ENCODE results near the gene LCE1E.

The LCE1E gene

DNA sequence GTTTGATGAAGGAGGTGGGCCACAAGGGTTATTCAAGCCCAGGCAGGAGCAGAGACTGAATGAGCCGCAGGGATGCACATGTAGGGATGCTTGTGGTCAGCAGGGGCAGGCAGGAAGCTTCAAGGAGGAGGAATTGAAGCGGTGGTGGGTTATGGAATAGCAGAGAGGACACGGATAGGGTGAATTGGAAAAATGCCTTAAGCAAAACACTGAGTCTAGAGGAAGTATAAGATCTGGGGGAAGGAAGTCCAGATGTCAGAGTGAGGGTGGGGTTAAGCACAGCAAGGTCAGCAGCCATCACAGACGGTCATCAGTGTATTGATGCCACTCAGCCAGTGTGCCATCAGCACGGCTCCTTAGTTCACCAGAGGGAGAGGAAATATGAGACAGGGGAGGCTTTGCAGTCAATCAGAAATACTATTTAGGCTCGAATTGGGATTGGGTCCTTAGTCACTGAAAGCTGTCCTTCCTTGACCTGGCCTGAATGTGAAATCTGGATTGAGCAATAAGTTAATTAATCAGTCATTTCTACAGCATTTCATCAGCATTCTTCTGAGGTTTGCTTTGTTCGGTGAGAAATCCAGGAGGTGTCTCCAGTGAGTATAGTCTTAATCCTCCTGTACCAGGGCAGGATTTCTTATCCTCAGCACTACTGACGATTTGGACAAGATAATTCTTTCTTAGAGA, 17.1 kb upstream of the LCE1E start:
- H3K79me2 ChIP-seq (ENCODE audit: low read length) = no peaks in the 10 kb centered on the region
- H4K20me1 ChIP-seq (ENCODE audit: insufficient read depth, low read length) = no peaks in the 10 kb centered on the region
- no peak overlapping the region for H3K4me3 ChIP-seq (ENCODE audit: low read length)
- H2AFZ ChIP-seq (ENCODE audit: low read depth, low read length) = no peak overlapping the region
- H3K27ac ChIP-seq (ENCODE audit: low read length) = no peak overlapping the region
- H3K4me1 ChIP-seq (ENCODE audit: low read length) = no peaks in the 10 kb centered on the region
- H3K9me3 ChIP-seq (ENCODE audit: insufficient read depth, low read length) = no peaks in the 10 kb centered on the region
- peaks cover 24% of the 10 kb centered on the region for H3K27me3 ChIP-seq (ENCODE audit: low read depth, low read length)
- no peak for TF ChIP-seq EZH2phosphoT487 (IDR thresholded peaks at IDR 0.05; ENCODE audit: low read depth)
- TF ChIP-seq, protein P1, sequence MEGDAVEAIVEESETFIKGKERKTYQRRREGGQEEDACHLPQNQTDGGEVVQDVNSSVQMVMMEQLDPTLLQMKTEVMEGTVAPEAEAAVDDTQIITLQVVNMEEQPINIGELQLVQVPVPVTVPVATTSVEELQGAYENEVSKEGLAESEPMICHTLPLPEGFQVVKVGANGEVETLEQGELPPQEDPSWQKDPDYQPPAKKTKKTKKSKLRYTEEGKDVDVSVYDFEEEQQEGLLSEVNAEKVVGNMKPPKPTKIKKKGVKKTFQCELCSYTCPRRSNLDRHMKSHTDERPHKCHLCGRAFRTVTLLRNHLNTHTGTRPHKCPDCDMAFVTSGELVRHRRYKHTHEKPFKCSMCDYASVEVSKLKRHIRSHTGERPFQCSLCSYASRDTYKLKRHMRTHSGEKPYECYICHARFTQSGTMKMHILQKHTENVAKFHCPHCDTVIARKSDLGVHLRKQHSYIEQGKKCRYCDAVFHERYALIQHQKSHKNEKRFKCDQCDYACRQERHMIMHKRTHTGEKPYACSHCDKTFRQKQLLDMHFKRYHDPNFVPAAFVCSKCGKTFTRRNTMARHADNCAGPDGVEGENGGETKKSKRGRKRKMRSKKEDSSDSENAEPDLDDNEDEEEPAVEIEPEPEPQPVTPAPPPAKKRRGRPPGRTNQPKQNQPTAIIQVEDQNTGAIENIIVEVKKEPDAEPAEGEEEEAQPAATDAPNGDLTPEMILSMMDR (IDR thresholded peaks at IDR 0.05; ENCODE audit: low read depth, low read length) = no peak
- H3K36me3 ChIP-seq (replicated peaks; ENCODE audit: low read depth, low read length) = no peaks in the 10 kb centered on the region
- no peak overlapping the region for H3K4me2 ChIP-seq (ENCODE audit: low read length)
- H3K9ac ChIP-seq (ENCODE audit: low read length) = no peak overlapping the region

DNA sequence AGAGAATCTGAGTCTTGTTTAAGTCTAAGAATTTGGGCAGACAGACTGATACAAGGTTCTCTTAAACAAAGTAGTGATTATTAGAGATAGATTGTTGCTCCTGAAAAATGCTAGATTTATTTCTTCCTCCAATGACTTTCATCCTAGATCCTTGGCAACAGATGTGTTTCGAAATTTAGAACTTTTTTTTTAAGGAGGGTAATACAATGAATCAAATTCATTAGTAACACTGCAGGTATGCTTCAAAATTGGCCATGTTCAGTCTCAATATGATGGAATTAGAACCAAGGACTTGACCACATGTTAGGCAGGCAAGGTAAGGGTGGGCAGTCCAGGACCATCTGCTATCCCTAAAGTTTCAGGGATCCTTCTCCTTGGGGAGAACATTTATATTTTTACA, 15.6 kb upstream of the LCE1E start:
- Histone ChIP-seq H3K9me3 (ENCODE audit: insufficient read depth, low read length) (no peaks in the 10 kb centered on the region), H3K36me3 (replicated peaks; ENCODE audit: low read depth, low read length) (no peaks in the 10 kb centered on the region), H2AFZ (ENCODE audit: low read depth, low read length) (no peak overlapping the region), H3K4me2 (ENCODE audit: low read length) (no peak overlapping the region), H3K4me1 (ENCODE audit: low read length) (no peaks in the 10 kb centered on the region), H3K27ac (ENCODE audit: low read length) (no peak overlapping the region), H3K9ac (ENCODE audit: low read length) (no peak overlapping the region), H3K4me3 (ENCODE audit: low read length) (no peak overlapping the region), H3K79me2 (ENCODE audit: low read length) (no peaks in the 10 kb centered on the region), H4K20me1 (ENCODE audit: insufficient read depth, low read length) (no peaks in the 10 kb centered on the region), H3K27me3 (ENCODE audit: low read depth, low read length) (peaks cover 34% of the 10 kb centered on the region)
- TF ChIP-seq, protein P1 (IDR thresholded peaks at IDR 0.05; ENCODE audit: low read depth, low read length) = no peak
- no peak for TF ChIP-seq EZH2phosphoT487 (IDR thresholded peaks at IDR 0.05; ENCODE audit: low read depth)

DNA sequence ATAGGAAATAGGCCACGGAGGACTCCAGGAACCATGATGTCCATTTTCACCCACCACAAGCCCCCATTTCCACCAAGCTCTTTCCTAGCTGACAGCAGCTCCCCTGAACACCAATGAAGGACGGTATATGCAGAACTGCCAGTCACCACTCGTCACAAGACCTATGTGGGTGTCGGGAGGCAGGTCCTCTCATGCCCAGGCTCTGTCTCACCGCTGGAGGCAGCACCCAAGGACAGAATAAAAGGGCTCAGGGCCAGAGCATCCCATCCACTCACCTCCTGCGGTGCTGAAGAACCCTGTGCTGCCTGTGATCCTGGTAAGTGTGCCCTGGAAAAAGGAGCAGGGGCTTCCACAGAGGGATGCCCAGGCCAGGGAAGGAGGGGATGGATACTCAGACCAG, 11.2 kb upstream of the LCE1E start, which contains the start of gene LCE1F:
Gene LCE1F (plus strand): TSS at position 266 of the 400 bp plus-strand sequence. CDS start 1,232 bp downstream, outside the sequence.
- Histone ChIP-seq H3K9ac (ENCODE audit: low read length) (no peak within 1 kb of the TSS), H3K27me3 (ENCODE audit: low read depth, low read length) (peaks cover 37% of the 10 kb centered on the region), H3K9me3 (ENCODE audit: insufficient read depth, low read length) (no peaks in the 10 kb centered on the region), H3K4me3 (ENCODE audit: low read length) (no peak within 1 kb of the TSS), H3K4me1 (ENCODE audit: low read length) (no peaks in the 10 kb centered on the region), H2AFZ (ENCODE audit: low read depth, low read length) (no peak within 1 kb of the TSS), H3K27ac (ENCODE audit: low read length) (no peak within 1 kb of the TSS), H3K4me2 (ENCODE audit: low read length) (no peak within 1 kb of the TSS), H4K20me1 (ENCODE audit: insufficient read depth, low read length) (no peaks in the 10 kb centered on the region), H3K79me2 (ENCODE audit: low read length) (no peaks in the 10 kb centered on the region), H3K36me3 (replicated peaks; ENCODE audit: low read depth, low read length) (no peaks in the 10 kb centered on the region)
- no peak for TF ChIP-seq EZH2phosphoT487 (IDR thresholded peaks at IDR 0.05; ENCODE audit: low read depth)
- TF ChIP-seq, protein P1 (IDR thresholded peaks at IDR 0.05; ENCODE audit: low read depth, low read length) = no peak

DNA sequence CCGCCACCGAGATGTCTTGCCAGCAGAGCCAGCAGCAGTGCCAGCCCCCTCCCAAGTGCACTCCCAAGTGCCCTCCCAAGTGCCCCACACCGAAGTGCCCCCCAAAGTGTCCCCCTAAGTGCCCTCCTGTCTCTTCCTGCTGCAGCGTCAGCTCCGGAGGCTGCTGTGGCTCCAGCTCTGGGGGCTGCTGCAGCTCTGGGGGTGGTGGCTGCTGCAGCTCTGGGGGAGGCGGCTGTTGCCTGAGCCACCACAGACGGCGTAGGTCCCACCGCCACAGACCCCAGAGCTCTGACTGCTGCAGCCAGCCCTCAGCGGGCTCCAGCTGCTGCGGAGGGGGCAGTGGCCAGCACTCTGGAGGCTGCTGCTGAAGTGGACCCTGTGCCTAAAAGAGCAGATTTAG, 9.7 kb upstream of the LCE1E start:
- Histone ChIP-seq H3K9ac (ENCODE audit: low read length) (no peak overlapping the region), H3K4me3 (ENCODE audit: low read length) (no peak overlapping the region), H3K79me2 (ENCODE audit: low read length) (no peaks in the 10 kb centered on the region), H3K4me2 (ENCODE audit: low read length) (no peak overlapping the region), H3K36me3 (replicated peaks; ENCODE audit: low read depth, low read length) (no peaks in the 10 kb centered on the region), H3K27ac (ENCODE audit: low read length) (no peak overlapping the region), H4K20me1 (ENCODE audit: insufficient read depth, low read length) (no peaks in the 10 kb centered on the region), H2AFZ (ENCODE audit: low read depth, low read length) (no peak overlapping the region), H3K4me1 (ENCODE audit: low read length) (no peaks in the 10 kb centered on the region), H3K27me3 (ENCODE audit: low read depth, low read length) (peaks cover 32% of the 10 kb centered on the region), H3K9me3 (ENCODE audit: insufficient read depth, low read length) (no peaks in the 10 kb centered on the region)
- no peak for TF ChIP-seq EZH2phosphoT487 (IDR thresholded peaks at IDR 0.05; ENCODE audit: low read depth)
- TF ChIP-seq, protein P1 (IDR thresholded peaks at IDR 0.05; ENCODE audit: low read depth, low read length) = no peak

Data from OCI-LY3 (cell line).